Measurements from ENCODE around the gene RNF175.

Gene RNF175

DNA sequence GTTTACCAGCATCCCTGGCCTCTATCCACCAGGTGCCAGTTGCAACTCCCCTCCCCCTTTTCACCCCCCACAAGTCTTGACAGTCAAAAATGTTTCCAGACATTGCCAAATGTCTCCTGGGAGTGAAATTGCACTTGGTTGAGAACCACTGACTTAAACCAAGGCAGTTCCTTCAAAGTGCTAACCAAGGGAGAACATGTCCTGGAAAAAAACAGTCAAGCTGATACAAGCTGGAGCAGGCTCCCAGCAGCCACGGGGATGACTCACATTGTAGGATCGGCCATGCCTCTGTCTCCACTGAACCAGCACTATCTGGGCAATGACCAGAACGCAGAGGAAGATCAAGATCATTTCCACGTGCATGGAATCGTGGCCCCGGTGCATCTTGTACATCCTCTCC, 11.4 kb downstream of the RNF175 start:
- DNase-seq = no peak

GRCh38 chr4:153747406-153747955, 12.3 kb downstream of the RNF175 start:
- DNase-seq = no peak

- no peak for DNase-seq
Observed at GRCh38 chr4:153745651-153746050, 14.2 kb downstream of the RNF175 start.

DNA sequence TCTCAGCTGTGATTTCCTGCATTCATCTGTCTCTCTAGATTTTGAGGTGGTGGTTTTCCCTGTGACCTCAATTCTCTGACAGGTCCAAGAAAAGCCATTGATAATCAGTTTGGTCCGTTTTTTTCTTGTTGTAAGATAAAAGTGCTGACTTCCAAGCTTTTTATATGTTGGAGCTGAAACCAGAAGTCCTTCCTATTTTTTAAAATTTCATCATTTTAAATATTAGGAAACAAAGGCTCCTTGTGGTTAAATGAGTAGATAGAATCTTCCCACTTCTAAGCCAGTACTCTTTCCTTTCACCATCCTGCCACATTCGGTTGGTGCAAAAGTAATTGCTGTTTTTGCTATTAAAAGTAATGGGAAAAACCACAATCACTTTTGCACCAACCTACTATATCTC, 18.3 kb downstream of the RNF175 start:
- no peak for DNase-seq

DNA sequence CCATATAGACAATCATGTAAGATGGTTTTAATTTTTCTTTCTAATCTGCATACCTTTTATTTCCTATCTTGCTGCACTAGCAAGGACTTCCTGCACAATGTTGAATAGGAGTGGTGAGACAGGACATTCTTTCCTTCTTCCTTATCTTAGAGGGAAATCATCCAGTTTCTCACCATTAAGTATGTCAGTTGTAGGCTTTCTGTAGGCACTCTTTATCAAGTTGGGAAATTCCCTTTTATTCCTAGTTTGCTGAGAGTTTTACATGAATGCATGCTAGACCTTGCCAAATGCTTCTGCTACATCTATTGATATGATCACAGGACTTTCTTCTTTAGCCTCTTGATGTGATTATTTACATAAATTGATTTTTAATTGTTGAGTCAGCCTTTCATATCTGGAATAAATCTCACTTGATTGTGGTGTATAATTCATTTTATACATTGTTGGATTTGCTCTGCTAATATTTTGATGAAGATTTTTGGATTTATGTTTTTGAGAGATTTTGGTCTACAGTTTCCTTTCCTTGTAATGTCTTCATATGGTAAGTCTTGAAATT, 23.8 kb downstream of the RNF175 start:
- DNase-seq = no peak

- DNase-seq = no peak
Observed at GRCh38 chr4:153733751-153734448, 25.9 kb downstream of the RNF175 start.

DNA sequence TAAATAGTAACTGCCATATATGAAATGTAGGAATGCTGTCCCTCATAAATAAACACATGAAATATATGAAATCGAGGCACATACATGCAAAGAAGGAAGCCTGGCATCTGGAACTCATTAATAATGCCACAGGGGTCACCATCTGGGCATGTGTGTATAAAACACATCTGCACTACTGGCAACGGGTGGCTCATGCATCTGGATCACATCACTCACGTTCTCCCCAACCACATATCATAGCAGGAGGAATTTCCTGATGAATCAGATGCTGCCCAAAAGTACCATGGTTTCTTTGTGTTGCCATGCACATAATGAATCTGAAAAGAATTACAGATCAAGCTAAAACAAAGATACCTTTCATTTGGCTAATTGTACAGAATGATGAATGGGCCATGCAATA, 28.6 kb downstream of the RNF175 start:
- no peak for DNase-seq

DNA sequence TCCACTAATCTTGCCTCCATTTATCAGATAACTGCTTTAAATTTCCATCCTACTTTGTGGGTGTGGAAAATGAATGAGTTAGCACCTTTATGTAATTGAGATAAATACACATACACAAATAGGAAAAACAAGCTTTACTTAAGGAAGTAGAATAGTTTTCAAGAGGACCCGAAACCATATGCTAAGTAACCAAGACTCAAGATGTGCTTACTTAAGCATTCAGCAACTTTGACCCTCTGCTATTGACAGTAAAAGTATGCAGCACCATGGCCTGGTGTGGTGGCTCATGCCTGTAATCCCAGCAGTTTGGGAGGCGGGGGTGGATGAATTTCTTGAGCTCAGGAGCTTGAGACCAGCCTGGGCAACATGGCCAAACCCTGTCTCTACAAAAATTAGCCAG, 29.9 kb downstream of the RNF175 start:
- no peak for DNase-seq

GRCh38 chr4:153728660-153729059, 31.2 kb downstream of the RNF175 start:
- DNase-seq = no peak

GRCh38 chr4:153728151-153728550, 31.7 kb downstream of the RNF175 start:
- DNase-seq = no peak

DNA sequence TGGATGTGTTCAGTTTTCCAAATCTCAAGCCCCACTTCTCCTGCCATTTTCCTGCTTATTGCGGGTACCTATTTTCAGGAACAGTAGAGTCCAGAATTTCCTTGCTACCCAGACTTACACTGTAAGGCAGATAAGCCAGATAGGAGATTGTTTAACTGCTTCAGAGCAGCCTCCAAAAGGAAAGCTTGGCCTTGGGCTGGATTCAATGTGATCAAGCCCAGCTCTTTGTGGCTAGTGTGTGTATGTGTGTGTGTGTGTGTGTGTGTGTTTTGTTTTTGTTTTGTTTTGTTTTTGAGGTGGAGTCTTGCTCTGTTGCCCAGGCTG, 34.0 kb downstream of the RNF175 start:
- DNase-seq = no peak

- DNase-seq = no peak
Observed at GRCh38 chr4:153725136-153725830, 34.5 kb downstream of the RNF175 start.

DNA sequence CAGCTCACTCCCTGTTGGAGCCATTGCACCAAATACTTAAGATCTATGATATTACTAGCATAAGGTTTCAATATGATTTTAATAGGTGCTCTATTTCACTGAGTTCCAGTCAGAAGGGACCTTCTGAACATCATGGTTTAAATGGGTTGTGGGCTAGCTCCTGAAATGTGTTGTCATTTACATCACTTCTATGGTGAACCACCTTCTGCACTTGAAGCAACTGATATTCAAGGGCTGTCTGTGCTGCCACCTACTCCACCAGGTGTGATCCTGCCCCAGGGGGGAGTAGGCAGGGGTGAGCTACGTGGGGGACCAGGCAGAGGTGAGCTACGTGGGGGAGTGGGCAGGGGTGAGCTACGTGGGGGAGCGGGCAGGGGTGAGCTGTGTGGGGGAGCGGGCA, 35.2 kb downstream of the RNF175 start:
- no peak for DNase-seq

- DNase-seq = no peak
Observed at GRCh38 chr4:153722036-153722435, 37.8 kb downstream of the RNF175 start.

DNA sequence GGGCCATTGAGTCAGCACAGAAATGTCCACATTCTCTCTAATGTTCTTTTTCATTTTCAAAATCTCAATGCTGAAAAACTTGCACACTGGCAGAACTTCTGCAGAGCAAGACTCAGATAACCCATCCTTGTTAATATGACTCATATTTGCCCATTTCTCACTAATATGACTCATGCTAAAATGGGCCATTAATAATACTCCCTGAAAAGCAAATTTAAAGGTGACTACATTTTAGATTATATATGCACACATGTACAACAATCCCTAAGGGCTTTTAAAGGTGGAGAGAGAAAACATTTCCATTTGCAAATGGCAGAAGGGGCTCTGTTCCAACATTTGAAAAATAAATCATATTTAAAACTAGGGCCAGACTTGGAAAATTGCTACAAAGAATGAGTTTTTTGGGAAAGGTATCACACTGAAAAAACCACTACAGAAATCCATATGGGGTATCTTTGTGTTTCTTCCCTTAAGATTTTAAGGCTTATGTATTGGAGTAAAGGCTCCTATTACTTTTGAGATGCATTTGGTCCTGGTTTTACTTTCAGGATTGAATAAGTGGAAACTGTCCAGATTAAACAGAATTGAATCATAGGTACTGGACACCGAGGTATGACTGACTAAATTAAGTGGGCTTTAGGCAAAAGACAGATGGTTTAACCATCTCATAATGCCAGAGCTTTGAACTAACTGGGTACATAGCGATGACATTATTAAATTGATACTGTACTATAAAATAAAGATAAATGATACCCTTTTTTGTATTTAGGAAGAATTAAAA, 45.8 kb downstream of the RNF175 start:
- no peak for DNase-seq

- no peak for DNase-seq
Observed at GRCh38 chr4:153710681-153711080, 49.1 kb downstream of the RNF175 start.

DNA sequence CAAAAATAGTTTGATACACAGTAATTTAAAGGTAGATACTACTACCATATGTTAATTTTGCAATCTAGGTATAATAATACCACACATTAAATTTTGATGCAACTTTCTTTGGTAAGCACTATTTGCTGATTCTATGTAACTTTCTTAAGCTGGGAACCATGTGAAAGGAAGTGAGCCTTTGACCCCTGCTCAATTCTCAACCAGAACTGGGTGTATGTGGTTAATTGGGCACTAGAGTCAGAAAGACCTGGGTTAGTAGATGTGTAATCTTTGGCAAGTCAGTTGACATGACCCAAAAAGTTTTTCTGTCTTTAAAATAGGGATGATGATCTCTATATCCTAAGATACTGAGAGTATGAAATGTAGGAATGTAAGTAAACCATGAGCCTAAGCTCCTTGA, 53.3 kb downstream of the RNF175 start:
- no peak for DNase-seq

- DNase-seq = no peak
Observed at GRCh38 chr4:153705743-153706468, 53.9 kb downstream of the RNF175 start.

DNA sequence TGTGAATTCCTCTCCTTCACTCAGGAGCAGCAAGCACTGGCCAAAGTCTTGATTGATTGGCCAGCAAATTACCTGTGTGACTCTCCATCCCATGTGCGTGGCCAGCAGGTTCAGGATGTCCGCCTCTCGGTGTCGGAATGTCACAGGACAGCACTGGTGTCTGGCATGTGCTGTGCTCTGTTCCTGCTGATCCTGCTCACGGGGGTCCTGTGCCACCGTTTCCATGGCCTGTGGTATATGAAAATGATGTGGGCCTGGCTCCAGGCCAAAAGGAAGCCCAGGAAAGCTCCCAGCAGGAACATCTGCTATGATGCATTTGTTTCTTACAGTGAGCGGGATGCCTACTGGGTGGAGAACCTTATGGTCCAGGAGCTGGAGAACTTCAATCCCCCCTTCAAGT, 55.3 kb downstream of the RNF175 start:
- DNase-seq = no peak

- DNase-seq = no peak
Observed at GRCh38 chr4:153684971-153685371, 74.9 kb downstream of the RNF175 start.

GRCh38 chr4:153684182-153684970, 75.4 kb downstream of the RNF175 start, which contains the start of gene TLR2:
Gene TLR2 (plus strand): TSS chr4:153684280. CDS start chr4:153702908, 18,628 bp downstream.
- peak; percentile 77 for DNase-seq
